Loucy (cell line): ENCODE results near the gene COPS3.

Experiments
- H2AFZ ChIP-seq: fragments of 200-600 bp; sonication (generic); 2 replicates; pipeline ENCODE4 v1.6.0; 2016; ENCODE audit warnings: antibody characterized with exemption, mild to moderate bottlenecking, low read length, moderate library complexity
- H3F3A ChIP-seq: fragments of 200-600 bp; 2 replicates; pipeline ENCODE4 v1.6.0; 2016; ENCODE audit warnings: antibody characterized with exemption, low read depth, mild to moderate bottlenecking
- H3K27me3 ChIP-seq: fragments of 200-600 bp; sonication (generic); 2 replicates; pipeline ENCODE4 v1.6.1; 2014; ENCODE audit warnings: low read length, mild to moderate bottlenecking; ENCODE audit not compliant: insufficient read depth, poor library complexity, severe bottlenecking
- H3K36me3 ChIP-seq: fragments of 200-600 bp; sonication (generic); 2 replicates; pipeline ENCODE4 v1.6.1; 2016; ENCODE audit warnings: low read length; ENCODE audit not compliant: insufficient read depth
- H3K4me1 ChIP-seq: fragments of 200-600 bp; sonication (generic); 2 replicates; pipeline ENCODE4 v1.5.1; 2014; ENCODE audit warnings: low read length, mild to moderate bottlenecking; ENCODE audit not compliant: insufficient read depth, poor library complexity, severe bottlenecking
- H3K4me2 ChIP-seq: fragments of 200-600 bp; sonication (generic); 2 replicates; pipeline ENCODE4 v1.6.0; 2014; ENCODE audit warnings: antibody characterized with exemption, low read length, low read depth, mild to moderate bottlenecking; ENCODE audit not compliant: poor library complexity, severe bottlenecking
- H3K4me3 ChIP-seq: fragments of 200-600 bp; sonication (generic); 2 replicates; pipeline ENCODE4 v1.5.1; 2014; ENCODE audit warnings: low read length, mild to moderate bottlenecking, mixed read lengths; ENCODE audit not compliant: poor library complexity, severe bottlenecking
- H3K79me2 ChIP-seq: fragments of 200-600 bp; sonication (generic); 2 replicates; pipeline ENCODE4 v1.6.1; 2014; ENCODE audit warnings: low read length; ENCODE audit not compliant: insufficient read depth
- H3K9ac ChIP-seq: fragments of 200-600 bp; sonication (generic); 2 replicates; pipeline ENCODE4 v1.6.0; 2014; ENCODE audit warnings: mild to moderate bottlenecking, low read depth, low read length, moderate library complexity; ENCODE audit not compliant: poor library complexity, severe bottlenecking
- H3K9me2 ChIP-seq: fragments of 200-600 bp; sonication (generic); replicated peaks from 2 replicates; pipeline ENCODE4 v1.6.1; 2016; ENCODE audit warnings: low read depth, low read length, mixed read lengths
- H3K9me3 ChIP-seq: fragments of 200-600 bp; sonication (generic); 2 replicates; pipeline ENCODE4 v1.6.1; 2014; ENCODE audit warnings: mild to moderate bottlenecking, antibody characterized with exemption, low read length, low read depth; ENCODE audit not compliant: insufficient read depth
- H4K20me1 ChIP-seq: fragments of 200-600 bp; sonication (generic); 2 replicates; pipeline ENCODE4 v1.6.0; 2014; ENCODE audit warnings: antibody characterized with exemption, low read length, mild to moderate bottlenecking; ENCODE audit not compliant: insufficient read depth, poor library complexity, severe bottlenecking
- CTCF ChIP-seq: fragments of 200-600 bp; sonication (generic); conservative IDR thresholded peaks from 2 replicates; pipeline ENCODE4 v1.5.1; 2014; ENCODE audit warnings: mild to moderate bottlenecking, antibody characterized with exemption, low read length
- EZH2phosphoT487 ChIP-seq: fragments of 200-600 bp; IDR thresholded peaks from 2 replicates; pipeline ENCODE4 v1.6.1; 2018; ENCODE audit warnings: antibody characterized with exemption, mild to moderate bottlenecking, moderate library complexity, borderline replicate concordance

COPS3 gene

GRCh38 chr17:17215575-17215974 lies 65.5 kb downstream of the COPS3 start:
- no peak overlapping the region for H2AFZ ChIP-seq
- H3F3A ChIP-seq: no peaks in the 10 kb centered on the region
- no peaks in the 10 kb centered on the region for H3K9me2 ChIP-seq
- peaks cover 20% of the 10 kb centered on the region; the same call in 1 of the 2 replicates for H3K36me3 ChIP-seq
- no peaks in the 10 kb centered on the region for H3K79me2 ChIP-seq
- H3K9ac ChIP-seq: no peak overlapping the region
- H3K27me3 ChIP-seq: no peaks in the 10 kb centered on the region
- no peaks in the 10 kb centered on the region for H3K9me3 ChIP-seq
- no peaks in the 10 kb centered on the region for H4K20me1 ChIP-seq
- no peak overlapping the region for H3K4me2 ChIP-seq
- no peak for TF ChIP-seq CTCF
- no peak for TF ChIP-seq EZH2phosphoT487
- no peaks in the 10 kb centered on the region for H3K4me1 ChIP-seq
- no peak overlapping the region for H3K4me3 ChIP-seq

DNA sequence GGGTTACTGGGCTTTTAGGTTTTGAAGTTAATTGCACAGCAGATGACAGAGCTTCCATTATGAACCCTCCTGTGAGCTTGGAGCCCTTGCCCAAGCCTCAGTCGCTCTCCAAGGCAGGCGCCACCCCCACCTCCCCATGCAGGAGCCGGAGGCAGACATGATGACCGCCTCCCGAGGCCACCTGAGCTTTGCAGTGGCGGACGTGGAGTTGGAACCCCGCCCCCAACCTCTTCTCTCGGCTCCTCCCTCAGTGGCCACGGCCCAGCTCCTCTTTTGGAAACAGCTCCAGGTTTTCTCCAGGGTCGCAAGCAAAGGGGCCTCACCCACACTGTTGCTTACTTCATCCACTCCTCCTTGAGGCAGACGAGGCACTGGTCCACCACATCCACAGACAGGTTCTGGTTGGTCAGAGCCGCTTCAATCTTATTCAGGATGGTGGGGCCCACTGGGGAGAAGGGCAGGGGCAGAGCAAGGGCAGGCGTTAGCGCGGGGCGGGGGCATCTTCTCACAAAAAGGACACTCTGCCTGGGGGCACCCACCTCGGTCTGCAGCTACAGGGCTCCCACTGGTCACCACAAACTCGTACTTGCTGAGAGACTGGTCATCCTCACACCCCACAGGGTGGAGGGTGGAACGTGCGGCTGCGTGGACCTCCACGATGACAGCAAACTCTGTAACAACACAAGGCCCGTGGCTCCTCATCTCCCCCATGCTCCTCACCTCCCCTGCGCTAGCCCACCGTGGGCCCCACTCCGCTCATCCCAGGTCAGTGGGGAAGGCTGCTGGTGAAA lies 66.2 kb downstream of the COPS3 start:
- Histone ChIP-seq H3K27me3 (no peaks in the 10 kb centered on the region), H3K4me2 (no peak overlapping the region), H3F3A (no peaks in the 10 kb centered on the region), H3K79me2 (no peaks in the 10 kb centered on the region), H3K4me1 (no peaks in the 10 kb centered on the region), H3K36me3 (peaks cover 20% of the 10 kb centered on the region; the same call in 1 of the 2 replicates), H3K9ac (no peak overlapping the region), H2AFZ (no peak overlapping the region), H3K4me3 (no peak overlapping the region), H3K9me2 (no peaks in the 10 kb centered on the region), H3K9me3 (no peaks in the 10 kb centered on the region), H4K20me1 (no peaks in the 10 kb centered on the region)
- TF ChIP-seq EZH2phosphoT487: no peak
- no peak for TF ChIP-seq CTCF

GRCh38 chr17:17213775-17214174 lies 67.3 kb downstream of the COPS3 start:
- Histone ChIP-seq H3K4me2 (no peak overlapping the region), H3K9me3 (no peaks in the 10 kb centered on the region), H3K4me3 (no peak overlapping the region), H3K27me3 (no peaks in the 10 kb centered on the region), H3K9me2 (no peaks in the 10 kb centered on the region), H3K9ac (no peak overlapping the region), H3K4me1 (no peaks in the 10 kb centered on the region), H2AFZ (no peak overlapping the region), H4K20me1 (no peaks in the 10 kb centered on the region), H3F3A (peaks cover 4% of the 10 kb centered on the region; the same call in 1 of the 2 replicates), H3K79me2 (no peaks in the 10 kb centered on the region), H3K36me3 (peaks cover 20% of the 10 kb centered on the region; the same call in 1 of the 2 replicates)
- TF ChIP-seq CTCF (no peak), EZH2phosphoT487 (no peak)
